GM19240 (cell line): ENCODE measurements around the gene WDFY3.
"Not testable (repeated sequence)": the region's sequence is repeated elsewhere in the genome, so short reads cannot be mapped to it uniquely, and the experiment has no call there.

Source experiments
- DNase-seq: peaks from one replicate; pipeline ENCODE4 v3.0.0; 2011; ENCODE audit warnings: low spot score; ENCODE audit not compliant: insufficient read length

WDFY3 gene

DNA sequence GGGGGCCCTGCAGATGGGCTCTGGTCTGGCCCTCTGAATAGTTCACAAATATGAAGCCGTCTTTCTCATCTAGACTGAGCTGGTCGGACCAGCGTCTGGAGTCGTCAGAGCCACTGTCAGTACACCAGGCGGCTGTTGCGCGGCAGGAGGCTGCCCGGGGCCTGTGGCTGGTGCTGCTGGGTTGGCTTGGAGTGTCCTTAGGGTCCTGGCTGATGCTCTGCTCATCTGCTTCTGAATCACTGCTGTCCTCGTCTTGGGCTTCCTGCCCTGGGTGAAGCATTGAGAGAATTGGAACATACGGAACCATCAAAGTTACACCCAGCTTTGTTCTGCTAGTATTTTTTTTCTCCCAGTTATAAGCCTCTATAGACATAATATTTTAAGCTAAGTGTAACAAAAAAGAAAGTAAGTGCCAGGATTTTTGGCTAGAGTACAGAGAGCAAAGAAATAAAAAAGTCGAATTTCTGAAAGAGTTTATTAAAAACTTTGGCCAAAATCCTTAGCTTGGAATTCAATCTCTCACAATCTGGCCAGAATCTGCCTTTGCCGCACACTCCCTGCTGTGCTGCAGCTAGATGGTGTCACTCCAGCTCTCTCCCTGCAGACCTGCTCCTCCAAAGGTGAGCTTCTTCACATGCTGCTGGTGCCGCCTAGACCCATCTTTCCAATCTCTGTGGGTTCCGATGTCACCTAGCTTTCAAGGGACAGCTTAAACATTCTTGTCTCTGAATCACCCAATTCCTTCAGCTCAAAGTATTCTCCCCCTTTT, 287.3 kb downstream of the WDFY3 start:
- no peak for DNase-seq

- no peak for DNase-seq
Measured at GRCh38 chr4:84677995-84678394, 288.5 kb downstream of the WDFY3 start.

- DNase-seq: no peak
Measured at GRCh38 chr4:84677093-84677492, 289.4 kb downstream of the WDFY3 start.

- DNase-seq: no peak
Measured at GRCh38 chr4:84673475-84674240, 292.8 kb downstream of the WDFY3 start.

GRCh38 chr4:84672177-84672576, 294.3 kb downstream of the WDFY3 start:
- no peak for DNase-seq

DNA sequence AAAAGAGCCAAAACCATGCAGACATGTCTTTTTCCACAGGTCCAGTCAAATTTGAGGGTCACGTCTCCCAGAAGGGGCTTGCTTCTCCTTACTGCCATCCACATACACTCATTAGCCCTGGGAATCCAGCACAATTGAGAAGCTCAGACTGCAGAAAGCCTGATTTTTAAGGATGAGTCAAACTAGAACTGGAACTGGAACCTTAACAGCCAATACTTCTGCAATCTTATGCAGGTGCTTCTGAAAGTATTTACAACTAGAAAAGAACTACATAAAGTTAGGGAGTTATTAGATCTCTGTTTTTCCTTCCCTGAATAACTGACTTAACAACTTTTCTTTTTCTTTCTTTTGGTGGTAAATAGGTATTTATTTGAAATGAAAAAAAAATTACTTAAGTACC, 297.3 kb downstream of the WDFY3 start:
- DNase-seq: no peak

DNA sequence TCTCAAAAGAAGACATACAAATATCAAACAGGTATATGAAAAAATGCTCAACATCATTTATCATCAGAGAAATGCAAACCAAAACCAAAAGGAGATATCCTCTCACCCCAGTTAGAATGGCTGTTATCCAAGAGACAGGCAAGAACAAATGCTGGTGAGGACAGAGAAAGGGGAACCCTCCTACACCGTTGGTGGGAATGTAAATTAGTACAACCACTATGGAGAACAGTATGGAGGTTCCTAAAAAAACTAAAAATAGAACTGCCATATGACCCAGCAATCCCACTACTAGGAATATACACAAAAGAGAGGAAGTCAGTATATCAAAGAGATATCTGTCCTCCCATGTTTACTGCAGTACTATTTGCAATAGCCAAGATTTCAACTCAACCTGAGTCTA, 300.1 kb downstream of the WDFY3 start:
- no peak for DNase-seq

GRCh38 chr4:84664767-84665166, 301.7 kb downstream of the WDFY3 start:
- DNase-seq: not testable (repeated sequence)

GRCh38 chr4:84661191-84661939, 305.1 kb downstream of the WDFY3 start:
- DNase-seq: no peak

DNA sequence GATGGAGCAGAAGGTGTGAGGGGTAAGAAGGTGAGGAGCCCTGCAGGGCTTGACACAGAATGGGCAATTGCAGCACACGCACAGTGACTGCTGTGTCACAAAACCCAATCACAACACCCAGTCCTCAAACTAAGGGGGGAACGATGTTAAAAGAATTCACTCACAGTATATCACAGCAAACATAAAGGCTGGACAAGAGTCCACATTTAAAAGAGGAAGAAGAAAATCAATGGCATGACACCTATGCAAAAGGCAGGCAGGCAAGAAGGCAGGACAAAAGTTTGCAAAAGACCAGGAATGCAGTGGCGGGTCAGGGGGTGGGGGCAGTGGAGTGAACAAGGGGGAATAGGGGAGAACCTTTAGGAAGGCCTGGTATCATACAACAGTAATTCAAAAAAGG, 305.9 kb downstream of the WDFY3 start:
- no peak for DNase-seq

DNA sequence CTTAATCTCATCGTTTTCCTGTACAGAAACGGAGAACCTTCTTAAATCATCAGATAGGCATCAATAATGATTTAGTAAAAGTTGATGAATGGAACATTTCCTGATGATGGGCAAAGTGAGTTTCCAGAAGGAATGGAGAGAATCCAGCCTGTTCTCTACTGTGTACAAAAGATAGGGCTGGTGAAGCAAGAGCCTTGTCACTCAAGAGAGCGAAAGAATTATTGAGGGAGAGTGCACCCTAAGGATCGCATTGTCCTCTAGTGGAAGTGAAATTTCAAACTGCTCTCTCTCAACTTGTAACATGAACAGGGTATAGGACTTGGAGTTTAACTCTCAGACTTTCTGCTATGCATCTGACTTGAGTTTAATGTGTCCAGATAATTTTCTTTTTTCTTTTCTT, 314.0 kb downstream of the WDFY3 start:
- no peak for DNase-seq

- no peak for DNase-seq
Measured at GRCh38 chr4:84651499-84651898, 315.0 kb downstream of the WDFY3 start.

GRCh38 chr4:84648863-84649647, 317.4 kb downstream of the WDFY3 start:
- DNase-seq: no peak

DNA sequence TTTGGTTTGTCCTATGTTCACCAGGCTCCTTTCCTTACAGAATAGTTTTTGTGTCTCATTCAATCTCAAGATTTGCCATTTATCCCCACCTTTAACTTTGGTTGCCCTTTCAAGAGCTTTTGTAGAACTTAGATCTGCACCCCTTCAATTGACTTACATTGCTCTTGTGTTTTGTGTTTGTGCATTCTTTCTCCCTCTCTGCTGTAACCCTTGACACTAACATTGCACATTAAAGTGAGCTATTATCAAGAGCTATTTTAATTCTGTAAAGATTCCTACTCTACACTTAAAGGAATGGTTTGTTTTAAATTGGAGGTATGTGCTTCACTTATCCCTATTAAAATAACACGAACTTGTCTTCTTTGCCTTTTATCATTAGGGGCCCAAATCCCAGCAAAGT, 318.3 kb downstream of the WDFY3 start:
- no peak for DNase-seq

GRCh38 chr4:84647312-84647884, 319.1 kb downstream of the WDFY3 start:
- no peak for DNase-seq

DNA sequence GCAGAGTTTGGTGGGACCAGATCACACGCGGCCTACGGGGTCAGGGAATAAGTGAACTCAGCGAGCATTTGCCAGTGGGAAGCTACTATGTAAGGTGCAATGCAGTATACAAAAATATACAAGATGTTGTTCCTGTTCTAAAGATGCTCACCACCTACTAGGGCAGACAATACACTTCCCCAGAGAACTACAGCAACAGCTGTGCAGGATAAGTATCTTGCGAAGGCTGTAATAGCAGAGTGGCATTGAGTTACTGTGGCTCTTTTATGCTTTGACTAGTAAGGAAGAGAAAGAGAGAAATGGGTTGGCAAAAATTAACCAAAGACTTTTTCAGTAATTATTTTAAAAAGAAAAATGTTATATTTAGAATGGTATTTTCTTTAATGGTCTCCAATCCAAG, 322.4 kb downstream of the WDFY3 start:
- no peak for DNase-seq

GRCh38 chr4:84639145-84639544, 327.3 kb downstream of the WDFY3 start:
- DNase-seq: no peak

GRCh38 chr4:84638092-84638491, 328.4 kb downstream of the WDFY3 start:
- no peak for DNase-seq

DNA sequence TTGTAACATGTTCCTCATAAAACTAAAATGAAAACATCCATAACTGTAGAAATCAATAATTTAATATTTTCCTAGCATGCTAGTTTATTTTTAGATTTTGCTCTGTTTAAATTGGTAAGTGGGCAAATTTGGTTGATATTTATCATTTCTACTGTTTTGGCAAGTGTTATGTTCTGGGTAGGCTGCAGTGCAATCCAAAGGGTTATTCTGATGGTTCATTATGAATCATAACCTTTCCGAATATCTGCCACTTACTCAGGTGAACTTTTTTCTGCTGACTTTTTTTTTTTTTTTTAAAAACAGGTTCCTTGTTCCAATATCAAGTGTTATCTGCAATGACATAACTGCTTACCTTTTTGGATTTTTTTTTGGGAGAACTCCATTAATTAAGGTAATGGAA, 331.5 kb downstream of the WDFY3 start:
- no peak for DNase-seq

DNA sequence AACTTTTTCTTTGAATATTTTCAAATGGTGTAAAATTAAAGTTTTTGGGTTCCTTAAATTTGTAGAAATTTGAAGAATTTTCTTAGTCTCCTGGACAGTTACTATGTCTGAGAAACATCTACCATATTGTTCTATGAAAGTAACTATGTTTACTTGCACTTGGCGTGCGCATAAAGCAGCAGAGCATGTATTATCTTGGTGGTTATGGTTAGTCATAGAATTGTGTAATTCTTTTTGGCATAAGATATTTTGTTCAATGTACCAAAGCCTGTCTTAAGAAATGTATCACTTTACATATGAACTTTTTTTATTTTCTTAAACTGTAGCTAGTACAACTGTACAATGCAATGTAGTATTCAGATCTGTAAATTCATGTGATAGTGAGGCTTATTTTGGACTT, 334.4 kb downstream of the WDFY3 start:
- no peak for DNase-seq

DNA sequence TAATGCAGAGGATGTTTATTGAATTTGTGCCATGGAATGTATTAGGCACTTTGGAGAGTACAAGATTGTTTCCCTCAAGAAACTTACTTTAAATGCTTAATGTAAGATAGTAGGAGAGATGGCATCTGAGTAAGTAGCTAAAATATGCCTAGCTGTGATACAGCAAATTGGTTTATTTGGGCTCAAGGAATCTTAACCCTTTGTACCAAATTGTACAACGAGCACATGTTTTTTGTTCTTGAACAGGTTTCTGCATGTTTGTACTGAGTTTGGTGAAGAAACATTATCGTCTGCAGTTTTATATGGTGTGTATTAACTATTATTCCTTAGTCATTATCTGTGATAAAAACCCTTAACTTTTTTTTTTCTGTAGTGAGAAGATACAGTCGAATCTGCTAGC, 334.9 kb downstream of the WDFY3 start:
- no peak for DNase-seq
